OCI-LY7 (cell line): ENCODE data around the gene MIDN. TPM values are rescaled to one million over a fixed set of nuclear protein-coding genes. Genes with fewer than 3 reads are reported as not detected.

Experiments used
- BruUV-seq: library from RNA; stranded (reverse); fragments of 400-500 nt; replicated peaks from 2 replicates; lab custom pipeline; 2021; lab: Mats Ljungman, UMichigan
- CTCF ChIA-PET: fragments of 300-600 bp; sonication (Branson Sonifier 250); formaldehyde crosslinking; loops from one replicate; lab custom pipeline; 2022; ENCODE audit warnings: antibody characterized with exemption; ENCODE audit not compliant: unreplicated experiment; lab: Charles Lee
- POLR2A ChIA-PET: fragments of 300-600 bp; sonication (Branson Sonifier 250); formaldehyde crosslinking; loops from one replicate; lab custom pipeline; 2022; ENCODE audit warnings: antibody characterized with exemption; lab: Charles Lee
- DNase-seq: peaks from one replicate; pipeline ENCODE4 v3.0.0-alpha.2; 2015; ENCODE audit warnings: low spot score
- H2AFZ ChIP-seq: fragments of 200-600 bp; sonication (generic), shearing (Covaris generic); 2 replicates; pipeline ENCODE4 v1.6.1; 2014; ENCODE audit warnings: mild to moderate bottlenecking, antibody characterized with exemption, low read length, moderate library complexity
- H3K27ac ChIP-seq: fragments of 200-600 bp; sonication (generic); 2 replicates; pipeline ENCODE4 v1.5.1; 2014; ENCODE audit warnings: mixed run types, low read depth, mild to moderate bottlenecking, moderate library complexity, low read length, inconsistent platforms; ENCODE audit not compliant: poor library complexity, severe bottlenecking
- H3K36me3 ChIP-seq: fragments of 200-600 bp; sonication (generic); 2 replicates; pipeline ENCODE4 v1.6.1; 2014; ENCODE audit warnings: mild to moderate bottlenecking, antibody characterized with exemption, low read length, moderate library complexity, mixed read lengths; ENCODE audit not compliant: insufficient read depth
- H3K4me1 ChIP-seq: fragments of 200-600 bp; sonication (generic); 2 replicates; pipeline ENCODE4 v1.5.1; 2014; ENCODE audit warnings: mild to moderate bottlenecking, low read length; ENCODE audit not compliant: insufficient read depth, poor library complexity, severe bottlenecking
- H3K4me2 ChIP-seq: fragments of 200-600 bp; sonication (generic); 2 replicates; pipeline ENCODE4 v1.6.1; 2014; ENCODE audit warnings: mild to moderate bottlenecking, low read length
- H3K4me3 ChIP-seq: fragments of 200-600 bp; sonication (generic); 2 replicates; pipeline ENCODE4 v1.5.1; 2014; ENCODE audit warnings: mild to moderate bottlenecking, low read depth, low read length; ENCODE audit not compliant: poor library complexity, severe bottlenecking
- H3K79me2 ChIP-seq: fragments of 200-600 bp; sonication (generic); 2 replicates; pipeline ENCODE4 v1.6.1; 2016; ENCODE audit warnings: low read depth, mild to moderate bottlenecking, low read length, moderate library complexity, mixed read lengths; ENCODE audit not compliant: insufficient read depth
- H3K9me2 ChIP-seq: fragments of 200-600 bp; sonication (generic); 2 replicates; pipeline ENCODE4 v1.6.1; 2016; ENCODE audit warnings: mild to moderate bottlenecking, low read length, mixed read lengths; ENCODE audit not compliant: insufficient read depth
- H3K9me3 ChIP-seq: fragments of 200-600 bp; sonication (generic); 2 replicates; pipeline ENCODE4 v1.6.1; 2014; ENCODE audit warnings: mild to moderate bottlenecking, mixed run types, low read length, mixed read lengths
- H4K20me1 ChIP-seq: fragments of 200-600 bp; sonication (generic); 2 replicates; pipeline ENCODE4 v1.6.1; 2014; ENCODE audit warnings: mild to moderate bottlenecking, antibody characterized with exemption, low read length, moderate library complexity, mixed read lengths; ENCODE audit not compliant: insufficient read depth
- EZH2phosphoT487 ChIP-seq: fragments of 200-600 bp; sonication (generic); IDR thresholded peaks from 2 replicates; pipeline ENCODE4 v1.6.1; 2018; ENCODE audit warnings: low read depth, borderline replicate concordance, mild to moderate bottlenecking, mixed run types, antibody characterized with exemption, low read length, moderate library complexity, mixed read lengths
- intact Hi-C: fragments of 100-400 bp; cut with micrococcal nuclease; formaldehyde crosslinking; loops from one replicate; pipeline ENCODE4 v1.10.0; 2022; ENCODE audit not compliant: unreplicated experiment
- total RNA-seq, 2 experiments: library from RNA; depleted of rRNA in 1 of 2; stranded (reverse); fragments of >200 nt in 1 of 2; shearing (Covaris generic) in 1 of 2; gene quantifications; 2 replicates each; pipeline ENCODE4 v1.2.3, GENCODE V29; 2014 to 2022
- TF ChIP-seq, protein P1 (sequence below): fragments of 200-600 bp; sonication (generic); conservative IDR thresholded peaks from 2 replicates; pipeline ENCODE4 v1.5.1; 2014; ENCODE audit warnings: mild to moderate bottlenecking, antibody characterized with exemption, low read length, moderate library complexity, mixed read lengths

MIDN gene
- total RNA-seq, 2 experiments from 2014 or later = 20.3 to 70.9 TPM

- no peaks in the 10 kb centered on the region for H3K9me3 ChIP-seq
- no peaks in the 10 kb centered on the region for H3K9me2 ChIP-seq
- ChIA-PET POLR2A (no interaction called here), CTCF (no interaction called here)
- no peak overlapping the region for H3K4me2 ChIP-seq
- H3K79me2 ChIP-seq = no peaks in the 10 kb centered on the region
- DNase-seq = no peak
- no peaks in the 10 kb centered on the region for H3K36me3 ChIP-seq
- H2AFZ ChIP-seq = no peak overlapping the region
- BruUV-seq = no TSS peak
- intact Hi-C loops = no loop called here
- TF ChIP-seq EZH2phosphoT487 = no peak
- TF ChIP-seq, protein P1, sequence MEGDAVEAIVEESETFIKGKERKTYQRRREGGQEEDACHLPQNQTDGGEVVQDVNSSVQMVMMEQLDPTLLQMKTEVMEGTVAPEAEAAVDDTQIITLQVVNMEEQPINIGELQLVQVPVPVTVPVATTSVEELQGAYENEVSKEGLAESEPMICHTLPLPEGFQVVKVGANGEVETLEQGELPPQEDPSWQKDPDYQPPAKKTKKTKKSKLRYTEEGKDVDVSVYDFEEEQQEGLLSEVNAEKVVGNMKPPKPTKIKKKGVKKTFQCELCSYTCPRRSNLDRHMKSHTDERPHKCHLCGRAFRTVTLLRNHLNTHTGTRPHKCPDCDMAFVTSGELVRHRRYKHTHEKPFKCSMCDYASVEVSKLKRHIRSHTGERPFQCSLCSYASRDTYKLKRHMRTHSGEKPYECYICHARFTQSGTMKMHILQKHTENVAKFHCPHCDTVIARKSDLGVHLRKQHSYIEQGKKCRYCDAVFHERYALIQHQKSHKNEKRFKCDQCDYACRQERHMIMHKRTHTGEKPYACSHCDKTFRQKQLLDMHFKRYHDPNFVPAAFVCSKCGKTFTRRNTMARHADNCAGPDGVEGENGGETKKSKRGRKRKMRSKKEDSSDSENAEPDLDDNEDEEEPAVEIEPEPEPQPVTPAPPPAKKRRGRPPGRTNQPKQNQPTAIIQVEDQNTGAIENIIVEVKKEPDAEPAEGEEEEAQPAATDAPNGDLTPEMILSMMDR = no peak
- H3K4me1 ChIP-seq = peaks cover 18% of the 10 kb centered on the region
- no peak overlapping the region for H3K4me3 ChIP-seq
- H3K27ac ChIP-seq = no peak overlapping the region
- no peaks in the 10 kb centered on the region for H4K20me1 ChIP-seq
These were observed 49.9 kb downstream of the MIDN start for GRCh38 chr19:1298235-1298634.

- H3K79me2 ChIP-seq = no peaks in the 10 kb centered on the region
- H3K4me2 ChIP-seq = no peak overlapping the region
- no peaks in the 10 kb centered on the region for H4K20me1 ChIP-seq
- no peaks in the 10 kb centered on the region for H3K9me2 ChIP-seq
- no peak overlapping the region for H2AFZ ChIP-seq
- H3K36me3 ChIP-seq = no peaks in the 10 kb centered on the region
- no peak overlapping the region for H3K4me3 ChIP-seq
- POLR2A ChIA-PET = no interaction called here
- H3K4me1 ChIP-seq = peaks cover 8% of the 10 kb centered on the region
- H3K27ac ChIP-seq = no peak overlapping the region
- TF ChIP-seq, protein P1 = no peak
- TF ChIP-seq EZH2phosphoT487 = no peak
- no peaks in the 10 kb centered on the region for H3K9me3 ChIP-seq
- intact Hi-C loops = no loop called here
- DNase-seq = no peak
- BruUV-seq = no TSS peak
- CTCF ChIA-PET = no interaction called here
These were observed 51.4 kb downstream of the MIDN start for GRCh38 chr19:1299801-1300200.

- H2AFZ ChIP-seq = no peak overlapping the region
- H3K9me2 ChIP-seq = no peaks in the 10 kb centered on the region
- TF ChIP-seq, protein P1 = no peak
- no peak for TF ChIP-seq EZH2phosphoT487
- no TSS peak for BruUV-seq
- no peaks in the 10 kb centered on the region for H3K79me2 ChIP-seq
- POLR2A ChIA-PET = interaction anchor here (0.6 to 1.0 kb wide), 2 partner anchors 36 to 402 kb away, joined by 3 to 6 read pairs; no protein-coding TSS in a partner anchor
- H4K20me1 ChIP-seq = no peaks in the 10 kb centered on the region
- H3K4me3 ChIP-seq = no peak overlapping the region
- DNase-seq = no peak
- H3K9me3 ChIP-seq = no peaks in the 10 kb centered on the region
- intact Hi-C loops = no loop called here
- H3K4me1 ChIP-seq = peaks cover 5% of the 10 kb centered on the region
- CTCF ChIA-PET = interaction anchor here (0.6 kb wide), 1 partner anchor 14 kb away, joined by 3 read pairs; no protein-coding TSS in a partner anchor
- no peak overlapping the region for H3K4me2 ChIP-seq
- H3K36me3 ChIP-seq = no peaks in the 10 kb centered on the region
- H3K27ac ChIP-seq = no peak overlapping the region
These were observed 52.5 kb downstream of the MIDN start for GRCh38 chr19:1300744-1301490.
